Measurements from ENCODE around the gene VAV2. TPM values are rescaled to one million over a fixed set of nuclear protein-coding genes. Genes with fewer than 3 reads are reported as not detected.

Gene VAV2
- total RNA-seq, 1 donor from 2014 or later = 24.4 TPM

DNA sequence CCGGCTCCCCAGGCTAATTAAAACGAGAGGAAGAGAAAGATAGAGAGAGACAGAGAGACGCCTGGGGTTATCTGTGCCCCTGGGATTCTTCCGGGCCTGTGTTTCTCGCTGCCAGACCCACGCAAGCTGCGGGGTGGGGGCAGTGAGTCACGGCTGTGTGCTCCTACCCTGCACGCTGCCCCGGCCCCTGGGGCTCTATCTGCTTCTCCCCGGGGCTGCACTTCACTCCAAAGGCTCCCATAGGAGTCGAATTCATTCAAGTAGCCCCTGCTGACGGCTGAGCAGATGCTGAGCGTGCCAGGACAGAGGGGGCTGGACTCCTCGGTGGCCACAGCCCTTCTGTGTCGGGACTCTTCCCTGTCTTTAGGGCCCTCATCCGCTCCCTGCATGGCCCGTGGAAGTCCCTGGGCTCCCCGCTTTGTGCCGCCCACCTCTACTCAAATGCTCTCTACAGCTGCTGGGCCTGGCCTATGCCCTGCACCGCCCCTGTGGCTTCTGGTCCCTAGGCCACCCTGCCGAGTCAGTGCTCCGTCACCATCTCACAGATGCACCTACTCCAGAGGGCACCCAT lies 276.7 kb downstream of the VAV2 start:
- DNase-seq (ENCODE audit: extremely low spot score, unreplicated experiment) = no peak
- no peaks in the 10 kb centered on the region for H3K36me3 Mint-ChIP-seq (ENCODE audit: unreplicated experiment)
- H3K27ac Mint-ChIP-seq (ENCODE audit: unreplicated experiment) = no peak overlapping the region
- peaks cover 8% of the 10 kb centered on the region for H3K27me3 Mint-ChIP-seq (ENCODE audit: unreplicated experiment)
- no peaks in the 10 kb centered on the region for H3K9me3 Mint-ChIP-seq (ENCODE audit: unreplicated experiment)
- TF ChIP-seq, protein P1, sequence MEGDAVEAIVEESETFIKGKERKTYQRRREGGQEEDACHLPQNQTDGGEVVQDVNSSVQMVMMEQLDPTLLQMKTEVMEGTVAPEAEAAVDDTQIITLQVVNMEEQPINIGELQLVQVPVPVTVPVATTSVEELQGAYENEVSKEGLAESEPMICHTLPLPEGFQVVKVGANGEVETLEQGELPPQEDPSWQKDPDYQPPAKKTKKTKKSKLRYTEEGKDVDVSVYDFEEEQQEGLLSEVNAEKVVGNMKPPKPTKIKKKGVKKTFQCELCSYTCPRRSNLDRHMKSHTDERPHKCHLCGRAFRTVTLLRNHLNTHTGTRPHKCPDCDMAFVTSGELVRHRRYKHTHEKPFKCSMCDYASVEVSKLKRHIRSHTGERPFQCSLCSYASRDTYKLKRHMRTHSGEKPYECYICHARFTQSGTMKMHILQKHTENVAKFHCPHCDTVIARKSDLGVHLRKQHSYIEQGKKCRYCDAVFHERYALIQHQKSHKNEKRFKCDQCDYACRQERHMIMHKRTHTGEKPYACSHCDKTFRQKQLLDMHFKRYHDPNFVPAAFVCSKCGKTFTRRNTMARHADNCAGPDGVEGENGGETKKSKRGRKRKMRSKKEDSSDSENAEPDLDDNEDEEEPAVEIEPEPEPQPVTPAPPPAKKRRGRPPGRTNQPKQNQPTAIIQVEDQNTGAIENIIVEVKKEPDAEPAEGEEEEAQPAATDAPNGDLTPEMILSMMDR (IDR thresholded peaks at IDR 0.05) = no peak
- no peak overlapping the region for H3K4me3 Mint-ChIP-seq (ENCODE audit: unreplicated experiment)
- peaks cover 36% of the 10 kb centered on the region for H3K4me1 Mint-ChIP-seq (ENCODE audit: unreplicated experiment)

DNA sequence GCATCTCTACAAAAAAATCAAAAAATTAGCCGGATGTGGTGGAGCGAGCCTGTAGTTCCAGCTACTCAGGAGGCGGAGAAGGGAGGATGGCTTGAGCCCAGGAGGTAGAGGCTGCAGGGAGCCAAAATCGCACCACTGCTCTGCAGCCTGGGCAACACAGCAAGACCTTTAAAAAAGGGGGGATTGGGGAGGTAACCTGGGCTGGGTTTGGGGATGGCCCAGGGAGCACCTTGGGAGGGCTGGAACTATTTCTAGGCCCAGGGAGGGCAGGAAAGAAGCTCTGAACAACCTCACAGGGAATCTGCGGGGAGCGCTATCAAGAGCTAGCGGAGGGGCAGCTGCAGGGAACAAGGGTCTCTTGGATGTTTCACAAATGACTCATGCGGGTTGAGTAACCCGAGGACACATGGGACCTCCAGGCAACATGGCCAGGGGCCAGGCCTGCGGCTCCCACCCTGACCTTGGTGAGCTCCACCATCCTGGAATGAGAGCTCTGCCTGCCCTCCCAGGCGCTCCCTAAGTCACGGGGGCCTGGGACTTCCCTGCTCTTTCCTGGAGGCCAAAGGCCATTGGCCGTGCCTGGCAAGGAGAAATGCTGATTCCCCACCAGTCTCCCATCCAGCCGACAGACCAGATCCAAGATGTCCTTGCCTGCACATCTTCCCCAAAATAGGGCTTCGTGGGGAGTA lies 277.4 kb downstream of the VAV2 start:
- peak overlapping the region; percentile 48 for H3K27ac Mint-ChIP-seq (ENCODE audit: unreplicated experiment)
- no peak overlapping the region for H3K4me3 Mint-ChIP-seq (ENCODE audit: unreplicated experiment)
- DNase-seq (ENCODE audit: extremely low spot score, unreplicated experiment) = no peak
- H3K9me3 Mint-ChIP-seq (ENCODE audit: unreplicated experiment) = no peaks in the 10 kb centered on the region
- H3K36me3 Mint-ChIP-seq (ENCODE audit: unreplicated experiment) = no peaks in the 10 kb centered on the region
- peaks cover 6% of the 10 kb centered on the region for H3K27me3 Mint-ChIP-seq (ENCODE audit: unreplicated experiment)
- TF ChIP-seq, protein P1 (IDR thresholded peaks at IDR 0.05) = no peak
- H3K4me1 Mint-ChIP-seq (ENCODE audit: unreplicated experiment) = peaks cover 36% of the 10 kb centered on the region

DNA sequence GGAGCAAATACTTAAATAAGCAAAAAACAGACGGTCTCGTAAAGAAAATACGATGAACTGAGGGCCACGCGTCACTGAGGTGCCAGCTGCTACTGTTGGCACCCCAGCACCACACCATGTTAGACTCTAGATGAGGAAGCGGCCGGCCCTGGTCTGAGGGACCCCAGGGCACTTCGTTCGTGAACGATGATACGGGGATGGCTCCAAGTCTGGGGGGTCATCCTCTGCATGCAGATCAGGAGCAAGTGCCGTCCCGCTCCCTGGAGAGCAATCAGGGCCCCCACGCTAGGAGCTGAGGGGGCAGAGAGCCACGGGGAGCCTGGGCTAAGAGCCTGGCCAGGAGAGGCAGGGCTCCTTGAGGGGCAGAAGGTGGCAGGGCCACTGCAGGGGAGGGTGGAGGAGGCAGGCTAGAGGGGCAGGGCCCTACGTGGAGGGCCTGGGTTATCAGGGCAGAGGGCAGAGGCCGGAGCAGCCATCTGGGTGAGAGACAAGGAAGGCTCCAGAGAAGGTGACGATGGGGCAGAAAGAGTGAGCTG lies 278.1 kb downstream of the VAV2 start:
- Mint-ChIP-seq H3K36me3 (ENCODE audit: unreplicated experiment) (no peaks in the 10 kb centered on the region), H3K4me3 (ENCODE audit: unreplicated experiment) (no peak overlapping the region), H3K27me3 (ENCODE audit: unreplicated experiment) (peaks cover 5% of the 10 kb centered on the region), H3K27ac (ENCODE audit: unreplicated experiment) (no peak overlapping the region), H3K4me1 (ENCODE audit: unreplicated experiment) (peaks cover 36% of the 10 kb centered on the region), H3K9me3 (ENCODE audit: unreplicated experiment) (no peaks in the 10 kb centered on the region)
- no peak for DNase-seq (ENCODE audit: extremely low spot score, unreplicated experiment)
- TF ChIP-seq, protein P1 (IDR thresholded peaks at IDR 0.05) = no peak

DNA sequence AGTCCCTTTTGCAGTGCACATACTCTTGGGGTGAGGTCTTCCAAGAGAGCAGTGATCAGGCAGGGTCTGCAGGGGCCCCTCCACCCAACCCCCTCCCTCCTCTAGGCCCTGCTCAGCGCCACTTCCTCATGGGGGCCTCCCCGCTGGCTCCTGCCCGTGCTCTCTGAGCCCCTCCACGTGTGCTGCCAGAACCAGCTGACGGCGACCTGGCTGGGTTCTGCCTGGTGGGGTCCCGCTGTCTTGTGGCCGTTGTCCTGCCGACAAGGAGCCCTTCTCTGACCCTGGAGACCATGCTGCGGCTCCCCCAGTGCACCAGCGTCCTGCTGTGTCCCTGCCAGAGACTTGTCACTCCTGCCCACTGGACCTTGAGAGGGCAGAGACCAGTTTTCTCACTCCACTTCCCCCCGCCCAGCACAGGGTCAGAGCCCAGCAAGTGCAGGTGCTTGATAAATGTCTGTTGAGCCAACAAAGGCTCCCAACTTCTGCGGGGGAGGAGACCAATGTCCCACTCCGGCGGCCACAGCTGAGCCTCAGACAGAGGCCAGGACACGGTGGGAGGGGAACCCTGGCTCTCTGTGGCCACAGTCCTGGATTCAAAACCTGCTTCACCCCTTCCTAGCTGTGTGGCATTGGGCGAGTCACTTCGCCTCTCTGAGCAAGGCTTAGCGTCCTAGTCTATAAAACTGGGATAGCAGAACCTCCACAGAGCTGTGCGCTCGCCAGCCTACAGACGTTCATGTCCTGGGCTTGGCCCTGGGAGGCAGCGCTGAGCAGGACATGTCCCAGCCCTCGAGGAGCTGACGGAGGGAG lies 278.8 kb downstream of the VAV2 start:
- H3K27ac Mint-ChIP-seq (ENCODE audit: unreplicated experiment) = no peak overlapping the region
- no peaks in the 10 kb centered on the region for H3K36me3 Mint-ChIP-seq (ENCODE audit: unreplicated experiment)
- TF ChIP-seq, protein P1 (IDR thresholded peaks at IDR 0.05) = no peak
- DNase-seq (ENCODE audit: extremely low spot score, unreplicated experiment) = no peak
- H3K4me3 Mint-ChIP-seq (ENCODE audit: unreplicated experiment) = no peak overlapping the region
- H3K4me1 Mint-ChIP-seq (ENCODE audit: unreplicated experiment) = peaks cover 36% of the 10 kb centered on the region
- no peaks in the 10 kb centered on the region for H3K27me3 Mint-ChIP-seq (ENCODE audit: unreplicated experiment)
- no peaks in the 10 kb centered on the region for H3K9me3 Mint-ChIP-seq (ENCODE audit: unreplicated experiment)
